NCI-H510A (cell line): ENCODE data around the gene TPCN2.

Source experiments
- DNase-seq: peaks from one replicate; lab custom pipeline; 2025; lab: John Stamatoyannopoulos, UW

TPCN2 gene

GRCh38 chr11:69094915-69095290 lies 46.2 kb downstream of the TPCN2 start:
- no peak for DNase-seq

- no peak for DNase-seq
Observed at GRCh38 chr11:69095300-69095699, 46.6 kb downstream of the TPCN2 start.

- DNase-seq = no peak
Observed at GRCh38 chr11:69096473-69096872, 47.7 kb downstream of the TPCN2 start.

- DNase-seq = no peak
Observed at GRCh38 chr11:69097263-69097662, 48.5 kb downstream of the TPCN2 start.

GRCh38 chr11:69099180-69099579 lies 50.4 kb downstream of the TPCN2 start:
- DNase-seq = no peak

- DNase-seq = no peak
Observed at GRCh38 chr11:69100454-69101114, 51.9 kb downstream of the TPCN2 start.

- peak; percentile 93 for DNase-seq
Observed at GRCh38 chr11:69101115-69101791, 52.5 kb downstream of the TPCN2 start.

- DNase-seq = no peak
Observed at GRCh38 chr11:69101792-69102695, 53.3 kb downstream of the TPCN2 start.

- no peak for DNase-seq
Observed at GRCh38 chr11:69102732-69103615, 54.2 kb downstream of the TPCN2 start.

GRCh38 chr11:69104212-69104855 lies 55.6 kb downstream of the TPCN2 start:
- DNase-seq = no peak

- no peak for DNase-seq
Observed at GRCh38 chr11:69104856-69105395, 56.2 kb downstream of the TPCN2 start.

GRCh38 chr11:69105461-69106030 lies 56.8 kb downstream of the TPCN2 start:
- DNase-seq = no peak

- DNase-seq = no peak
Observed at GRCh38 chr11:69106031-69106811, 57.5 kb downstream of the TPCN2 start.

- no peak for DNase-seq
Observed at GRCh38 chr11:69107413-69107812, 58.7 kb downstream of the TPCN2 start.

- no peak for DNase-seq
Observed at GRCh38 chr11:69108030-69108429, 59.3 kb downstream of the TPCN2 start.

- no peak for DNase-seq
Observed at GRCh38 chr11:69108559-69108958, 59.8 kb downstream of the TPCN2 start.

- DNase-seq = no peak
Observed at GRCh38 chr11:69109101-69109500, 60.4 kb downstream of the TPCN2 start.

GRCh38 chr11:69110451-69110850 lies 61.7 kb downstream of the TPCN2 start:
- no peak for DNase-seq

GRCh38 chr11:69111624-69112542 lies 63.2 kb downstream of the TPCN2 start:
- DNase-seq = no peak
